ENCODE results near the gene TUBG2. TPM values are rescaled to one million over a fixed set of nuclear protein-coding genes. Genes with fewer than 3 reads are reported as not detected.
"Not testable (repeated sequence)": the region's sequence is repeated elsewhere in the genome, so short reads cannot be mapped to it uniquely, and the experiment has no call there.

Gene TUBG2
- total RNA-seq, 1 experiment from 2014 or later = 19.9 TPM

- DNase-seq (ENCODE audit: low read depth) = peak; percentile 92
These were observed 5.6 kb upstream of the TUBG2 start for GRCh38 chr17:42653179-42654124.

DNA sequence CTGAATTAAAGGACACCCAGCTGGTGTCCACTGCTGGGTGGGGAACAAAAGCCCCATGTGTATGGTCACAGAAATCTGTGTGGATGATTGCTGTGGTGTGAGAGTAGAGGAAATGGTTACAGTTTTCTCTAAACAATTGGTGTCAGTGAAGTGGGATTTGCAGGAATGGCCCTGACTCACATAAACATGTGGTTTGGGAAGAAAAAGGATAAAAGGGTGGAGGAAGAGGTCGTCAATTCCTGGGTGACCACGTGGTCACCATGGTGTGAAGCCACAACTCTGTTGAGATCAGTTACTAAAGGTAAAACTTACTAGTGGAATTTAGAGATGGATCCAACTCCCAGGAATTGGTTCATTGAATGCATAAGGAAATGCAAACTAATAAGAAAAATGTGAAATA is 3.6 kb upstream of the TUBG2 start:
- peak; percentile 84 for DNase-seq (ENCODE audit: low read depth)

GRCh38 chr17:42657824-42658588 is 1.1 kb upstream of the TUBG2 start:
- DNase-seq (ENCODE audit: low read depth) = no peak

- not testable (repeated sequence) for DNase-seq (ENCODE audit: low read depth)
These were observed 819 bp downstream of the TUBG2 start for GRCh38 chr17:42659932-42660274.

- peak; percentile 82 for DNase-seq (ENCODE audit: low read depth)
These were observed 1.7 kb downstream of the TUBG2 start for GRCh38 chr17:42660692-42661345.

DNA sequence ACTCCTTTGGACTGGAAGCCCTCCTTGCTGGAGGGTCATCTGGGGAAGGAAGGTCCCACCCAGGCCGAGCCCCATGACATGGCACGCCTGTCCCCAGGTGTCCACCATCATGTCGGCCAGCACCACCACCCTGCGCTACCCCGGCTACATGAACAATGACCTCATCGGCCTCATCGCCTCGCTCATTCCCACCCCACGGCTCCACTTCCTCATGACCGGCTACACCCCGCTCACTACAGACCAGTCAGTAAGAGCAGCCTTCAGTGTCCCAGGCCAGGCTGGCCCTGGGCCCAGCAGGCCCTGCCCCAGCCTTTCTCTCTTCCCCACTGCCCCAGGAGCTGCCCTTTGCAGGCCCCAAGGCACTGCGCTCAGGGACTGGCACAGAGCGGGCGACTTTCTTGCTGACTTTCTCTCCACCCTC is 6.5 kb downstream of the TUBG2 start:
- DNase-seq (ENCODE audit: low read depth) = no peak

DNA sequence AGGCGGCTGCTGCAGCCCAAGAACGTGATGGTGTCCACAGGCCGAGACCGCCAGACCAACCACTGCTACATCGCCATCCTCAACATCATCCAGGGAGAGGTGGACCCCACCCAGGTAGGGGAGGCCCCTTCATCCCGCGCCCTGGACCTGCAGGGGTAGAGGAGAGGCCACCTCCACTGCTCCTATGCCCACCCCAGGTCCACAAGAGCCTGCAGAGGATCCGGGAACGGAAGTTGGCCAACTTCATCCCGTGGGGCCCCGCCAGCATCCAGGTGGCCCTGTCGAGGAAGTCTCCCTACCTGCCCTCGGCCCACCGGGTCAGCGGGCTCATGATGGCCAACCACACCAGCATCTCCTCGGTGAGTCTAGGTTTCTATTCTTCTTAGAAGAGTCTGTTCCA is 7.0 kb downstream of the TUBG2 start:
- not testable (repeated sequence) for DNase-seq (ENCODE audit: low read depth)

DNA sequence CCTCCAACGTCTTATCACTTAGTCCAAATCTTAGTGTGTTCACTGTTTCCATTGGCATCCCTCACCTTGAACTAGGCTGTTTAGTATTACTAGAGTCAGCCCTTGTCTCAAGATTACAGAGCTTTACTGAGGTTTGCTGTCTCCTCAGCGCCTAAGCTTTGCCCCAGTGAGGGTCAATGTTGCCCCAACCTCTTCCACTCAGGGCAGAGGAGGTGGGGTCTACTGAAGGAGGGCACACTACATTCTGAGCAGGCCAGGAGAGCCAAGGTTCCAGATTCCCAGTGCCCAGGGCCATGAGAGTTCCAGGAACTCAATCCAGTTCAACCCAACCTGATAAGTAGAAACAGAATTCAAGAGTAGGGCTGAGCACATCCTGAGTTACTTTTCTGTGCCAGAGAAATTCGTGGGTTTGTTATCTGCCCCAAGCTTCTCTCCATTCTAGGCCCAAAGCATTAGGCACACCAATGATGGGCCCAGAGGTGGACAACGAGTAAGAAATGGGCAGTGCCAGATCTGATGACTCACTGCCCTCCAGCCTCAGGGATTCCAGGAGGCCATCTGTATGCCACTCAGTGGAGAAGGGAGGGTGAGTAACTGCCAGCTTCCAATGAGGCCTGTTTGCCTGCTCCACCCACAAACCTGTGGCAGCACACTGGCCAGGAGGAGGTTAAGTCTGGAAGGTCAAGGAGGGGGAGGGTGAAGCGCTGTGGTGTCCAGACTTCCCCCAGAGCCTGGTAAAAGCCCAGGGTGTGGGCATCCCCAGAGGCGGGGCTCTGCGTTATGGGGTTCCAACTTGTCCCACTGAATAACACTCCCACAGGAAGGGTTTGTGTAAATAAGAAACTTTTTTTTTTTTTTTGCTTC is 8.2 kb downstream of the TUBG2 start:
- DNase-seq (ENCODE audit: low read depth) = peak; percentile 98

GRCh38 chr17:42669705-42669976 is 10.6 kb downstream of the TUBG2 start:
- no peak for DNase-seq (ENCODE audit: low read depth)

DNA sequence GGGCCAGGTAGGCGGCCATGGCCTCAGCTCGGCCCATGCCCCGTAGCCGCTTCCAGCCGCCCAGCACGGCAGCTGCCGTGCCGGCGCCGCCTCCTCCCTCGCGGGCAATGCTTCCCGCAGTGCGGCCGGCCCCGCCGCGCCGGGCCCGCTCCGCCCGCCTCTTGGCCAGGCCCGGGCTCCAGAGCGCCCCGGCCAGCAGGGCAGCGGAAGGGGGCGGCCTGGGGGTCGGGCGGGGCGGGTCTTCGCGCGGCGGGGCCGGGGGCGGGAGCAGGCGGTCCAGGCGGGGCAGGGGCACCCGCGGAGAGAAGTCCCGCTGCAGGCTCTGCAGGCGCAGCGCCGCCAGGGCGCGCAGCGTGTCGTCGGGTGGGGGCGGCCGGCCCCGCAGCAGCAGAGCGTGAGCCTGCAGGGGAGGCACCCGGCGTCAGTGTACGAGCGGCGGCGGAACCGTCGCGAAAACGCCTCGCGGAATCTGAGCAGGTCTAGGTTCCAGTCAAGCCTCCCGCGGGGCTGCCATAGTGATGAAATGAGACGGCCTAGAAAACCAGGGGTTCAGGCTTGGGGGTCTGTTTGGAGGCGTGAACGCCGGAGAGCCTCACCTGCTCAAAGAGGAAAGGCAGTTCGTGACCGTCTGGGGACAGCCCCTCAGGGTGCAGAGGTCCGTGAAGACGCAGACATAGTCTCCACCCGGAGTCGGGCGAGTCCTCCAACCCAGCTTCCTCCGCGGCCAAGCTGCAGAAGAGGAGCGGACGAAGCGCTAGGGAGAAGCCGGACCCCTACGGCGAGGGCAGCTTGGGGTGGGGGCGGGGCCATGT is 11.1 kb downstream of the TUBG2 start:
- no peak for DNase-seq (ENCODE audit: low read depth)

DNA sequence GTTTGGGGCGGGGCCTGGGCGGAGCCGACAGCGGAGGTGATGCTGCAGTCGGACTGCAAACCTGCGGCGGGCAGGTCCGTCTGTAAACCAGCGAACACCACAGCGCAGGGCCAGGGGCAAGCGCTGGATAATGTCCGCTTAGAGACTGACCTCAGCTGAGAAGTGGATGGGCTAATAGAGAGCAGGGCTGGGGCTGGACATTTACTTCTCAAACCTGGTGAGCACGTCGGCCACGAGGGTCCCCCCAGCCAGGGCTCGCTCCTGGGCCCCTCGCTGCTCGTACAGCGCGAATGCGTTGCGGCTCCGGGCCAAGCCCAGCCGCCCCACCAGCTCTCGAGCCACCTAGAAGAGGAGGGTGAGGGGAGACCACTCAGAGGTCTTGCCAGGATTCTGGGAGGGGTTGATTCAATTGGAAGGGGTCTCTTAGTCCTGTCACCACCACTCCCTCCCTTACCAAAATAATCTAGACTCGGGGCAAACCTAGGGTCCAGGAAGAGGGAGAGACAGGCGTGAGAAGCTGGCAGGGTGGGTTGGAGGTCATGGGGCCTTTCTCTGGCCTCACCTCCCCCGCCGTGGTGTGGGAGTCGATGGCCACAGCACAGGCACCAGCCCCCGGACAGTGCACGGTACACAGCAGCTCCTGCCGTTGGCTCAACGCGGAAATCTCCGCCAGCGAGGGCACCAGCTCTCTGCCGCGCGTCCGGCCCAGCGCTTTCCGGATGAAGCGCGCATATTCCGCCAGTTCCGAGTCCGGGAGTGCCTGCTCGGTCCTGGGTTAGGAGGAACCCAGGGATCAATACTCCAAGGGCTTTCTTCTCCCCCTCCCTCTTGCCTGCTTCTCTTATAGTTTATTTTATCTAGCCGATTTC is 11.9 kb downstream of the TUBG2 start:
- DNase-seq (ENCODE audit: low read depth) = no peak

DNA sequence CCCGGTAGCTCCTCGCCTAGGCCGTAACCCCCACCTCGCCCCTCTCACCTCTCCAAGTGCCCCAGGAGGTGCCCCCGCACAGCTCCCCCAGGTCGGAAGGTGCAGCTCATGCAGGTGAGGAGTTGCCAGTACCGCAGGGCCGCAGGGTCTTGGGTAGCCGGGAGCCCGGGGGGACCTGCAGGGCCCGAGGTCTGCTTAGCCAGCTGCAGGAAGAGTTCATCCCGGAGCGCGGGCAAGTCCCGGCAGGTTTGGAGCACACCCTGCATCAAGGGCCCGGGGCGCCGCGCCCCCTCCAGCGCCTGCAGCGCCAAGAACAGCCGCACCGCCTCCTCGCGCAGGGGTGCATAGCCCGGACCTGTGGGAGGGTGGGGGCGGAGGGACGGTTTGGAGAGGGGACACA is 13.0 kb downstream of the TUBG2 start:
- DNase-seq (ENCODE audit: low read depth) = no peak

DNA sequence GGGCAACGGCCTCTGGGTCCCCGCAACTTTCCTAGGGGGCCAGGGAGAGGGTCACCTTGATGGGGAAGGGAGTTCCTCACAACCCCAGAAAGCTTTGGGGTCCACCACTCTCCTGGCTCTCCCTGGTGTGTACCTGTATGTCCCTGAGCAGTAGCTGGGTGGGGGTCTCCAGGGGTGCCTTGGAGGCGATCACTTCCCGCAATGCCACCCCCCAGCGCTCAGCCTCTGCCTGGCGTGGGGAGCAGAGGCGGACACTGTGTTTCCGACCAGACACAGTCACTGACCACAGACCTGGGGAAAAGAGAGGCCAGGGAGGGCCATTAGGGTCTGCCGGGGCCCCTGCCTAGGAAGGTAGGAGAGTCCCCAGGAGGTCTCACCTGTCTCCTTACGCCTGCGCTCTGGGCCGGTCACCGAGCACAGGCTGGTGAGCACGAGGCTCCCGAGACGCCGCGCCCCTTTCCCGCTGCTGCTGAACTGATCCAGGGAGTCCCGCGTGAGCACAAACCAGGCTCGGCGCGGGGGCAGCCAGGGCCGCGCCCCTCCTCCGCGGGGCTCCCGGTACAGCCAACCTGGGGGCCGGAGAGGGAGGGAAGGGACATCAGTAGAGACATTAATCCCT is 14.3 kb downstream of the TUBG2 start:
- no peak for DNase-seq (ENCODE audit: low read depth)

- peak; percentile 66 for DNase-seq (ENCODE audit: low read depth)
These were observed 15.0 kb downstream of the TUBG2 start for GRCh38 chr17:42673885-42674754.

DNA sequence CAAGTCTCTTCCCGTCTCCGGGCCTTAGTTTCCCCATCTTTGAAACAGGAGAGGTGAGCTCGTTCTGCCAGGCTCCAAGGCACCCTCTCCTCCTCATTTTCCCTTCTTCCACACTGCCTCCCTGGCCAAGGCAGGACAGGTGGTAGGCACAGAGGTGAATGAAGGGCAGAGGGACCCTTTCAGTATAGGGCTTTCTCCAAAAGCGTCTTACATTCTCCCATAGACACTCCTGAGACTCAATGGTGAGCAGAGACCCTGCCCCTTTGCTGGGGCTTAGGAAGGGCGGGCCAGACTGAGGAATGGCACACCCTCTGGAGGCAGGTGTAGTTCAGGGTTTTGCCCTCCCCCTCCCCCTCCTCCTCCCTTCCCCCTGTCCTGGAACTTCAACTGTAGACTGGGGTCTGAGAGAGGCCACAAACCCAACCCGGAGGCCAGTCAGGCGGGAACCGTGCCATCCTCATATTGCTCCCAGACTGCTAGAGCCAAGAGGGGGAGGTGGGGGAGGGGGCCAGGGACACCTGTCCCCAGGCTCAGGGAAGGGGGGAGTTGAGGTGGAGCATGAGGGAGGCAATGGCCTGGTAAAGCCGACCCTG is 15.8 kb downstream of the TUBG2 start:
- DNase-seq (ENCODE audit: low read depth) = no peak

DNA sequence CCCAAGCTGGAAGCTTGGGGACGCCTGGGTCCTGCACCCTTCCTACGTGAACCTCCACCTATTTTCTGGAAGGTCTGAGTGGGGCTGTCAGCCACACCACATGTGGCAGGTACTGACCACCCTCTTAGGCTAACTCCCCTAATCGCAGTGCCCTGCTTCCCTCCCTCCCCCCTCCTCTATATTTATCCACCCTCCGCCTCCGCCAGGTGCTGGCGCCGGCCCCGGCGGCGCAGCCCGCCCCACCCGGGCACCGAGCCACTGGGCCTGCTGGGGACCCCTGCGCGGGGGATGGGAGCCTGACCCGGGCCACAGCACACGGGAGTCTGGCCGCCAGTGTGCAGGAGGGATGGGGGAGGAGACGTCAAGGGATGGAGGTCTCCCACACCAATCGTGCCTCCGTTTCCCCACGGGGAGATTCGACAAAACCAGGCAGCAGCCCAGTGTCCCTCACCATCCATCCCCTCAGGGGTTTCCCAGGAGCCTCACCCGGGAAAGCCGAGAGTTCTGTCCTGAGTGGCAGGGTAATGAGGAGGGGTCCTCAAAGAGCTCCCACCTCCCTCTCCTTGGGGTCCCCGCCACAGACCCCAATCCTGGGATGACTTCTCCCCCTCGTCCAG is 16.4 kb downstream of the TUBG2 start:
- DNase-seq (ENCODE audit: low read depth) = no peak

DNA sequence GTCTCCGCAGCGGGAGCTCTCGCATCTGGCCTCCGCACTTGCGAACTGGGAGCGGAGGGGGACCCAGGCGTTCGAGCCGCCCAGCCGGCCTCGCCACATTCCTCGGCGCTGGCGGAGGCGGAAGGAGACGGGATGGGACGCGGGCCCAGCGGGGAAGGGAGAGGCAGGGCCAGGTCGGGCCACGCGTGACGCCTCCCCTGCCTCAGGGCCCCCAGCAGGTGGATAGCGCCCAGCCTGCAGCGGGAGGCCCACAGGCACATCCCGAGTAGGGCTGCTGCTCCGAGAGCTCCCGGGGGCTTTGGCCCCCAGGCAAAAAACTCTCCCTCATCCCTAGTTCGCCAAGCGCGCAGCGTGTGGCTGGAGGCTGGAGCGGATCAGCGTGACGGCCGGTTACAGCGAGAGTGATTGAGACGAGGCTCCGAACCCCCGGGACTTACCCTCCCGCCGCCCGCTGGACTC is 16.9 kb downstream of the TUBG2 start:
- DNase-seq (ENCODE audit: low read depth) = peak; percentile 50

All from RPMI7951 (cell line).